Measurements from ENCODE around the gene TOB2. TPM values are rescaled to one million over a fixed set of nuclear protein-coding genes. Genes with fewer than 3 reads are reported as not detected.
A peak's percentile ranks its signal among the peaks of the same experiment; 100 is the strongest.

The TOB2 gene
- total RNA-seq, 1 donor from 2014 or later: 47.4 TPM

- no peak overlapping the region for H3K27ac Mint-ChIP-seq
- TF ChIP-seq CTCF (conservative IDR thresholded peaks at IDR 0.05): no peak
- H3K4me3 Mint-ChIP-seq: no peak overlapping the region
- H3K4me1 Mint-ChIP-seq (ENCODE audit: unreplicated experiment): no peaks in the 10 kb centered on the region
- H3K27me3 Mint-ChIP-seq: no peaks in the 10 kb centered on the region
- no peak for DNase-seq (ENCODE audit: extremely low spot score, unreplicated experiment)
- H3K36me3 Mint-ChIP-seq: peaks cover 10% of the 10 kb centered on the region
- H3K9me3 Mint-ChIP-seq: no peaks in the 10 kb centered on the region
Observed at GRCh38 chr22:41429232-41429950, 17.2 kb downstream of the TOB2 start.

- DNase-seq (ENCODE audit: extremely low spot score, unreplicated experiment): no peak
- H3K4me3 Mint-ChIP-seq: no peak overlapping the region
- H3K27ac Mint-ChIP-seq: peak overlapping the region; percentile 41
- no peak for TF ChIP-seq CTCF (conservative IDR thresholded peaks at IDR 0.05)
- no peaks in the 10 kb centered on the region for H3K9me3 Mint-ChIP-seq
- H3K36me3 Mint-ChIP-seq: peaks cover 10% of the 10 kb centered on the region
- no peaks in the 10 kb centered on the region for H3K27me3 Mint-ChIP-seq
- H3K4me1 Mint-ChIP-seq (ENCODE audit: unreplicated experiment): no peaks in the 10 kb centered on the region
Observed at GRCh38 chr22:41425660-41426365, 20.8 kb downstream of the TOB2 start.

- Mint-ChIP-seq H3K36me3 (no peaks in the 10 kb centered on the region), H3K4me1 (ENCODE audit: unreplicated experiment) (peaks cover 8% of the 10 kb centered on the region), H3K9me3 (no peaks in the 10 kb centered on the region), H3K27ac (no peak overlapping the region), H3K4me3 (no peak overlapping the region), H3K27me3 (no peaks in the 10 kb centered on the region)
- no peak for DNase-seq (ENCODE audit: extremely low spot score, unreplicated experiment)
- TF ChIP-seq CTCF (conservative IDR thresholded peaks at IDR 0.05): no peak
Observed at GRCh38 chr22:41418717-41419116, 27.9 kb downstream of the TOB2 start.

- Mint-ChIP-seq H3K27ac (no peak overlapping the region), H3K9me3 (no peaks in the 10 kb centered on the region), H3K4me1 (ENCODE audit: unreplicated experiment) (peaks cover 8% of the 10 kb centered on the region), H3K4me3 (no peak overlapping the region), H3K27me3 (no peaks in the 10 kb centered on the region), H3K36me3 (no peaks in the 10 kb centered on the region)
- no peak for DNase-seq (ENCODE audit: extremely low spot score, unreplicated experiment)
- TF ChIP-seq CTCF (conservative IDR thresholded peaks at IDR 0.05): no peak
Observed at GRCh38 chr22:41417622-41418390, 28.8 kb downstream of the TOB2 start.

GRCh38 chr22:41415554-41415953, 31.0 kb downstream of the TOB2 start:
- Mint-ChIP-seq H3K36me3 (no peaks in the 10 kb centered on the region), H3K9me3 (no peaks in the 10 kb centered on the region), H3K4me3 (peak overlapping the region; percentile 60), H3K27ac (peak overlapping the region; percentile 97), H3K4me1 (ENCODE audit: unreplicated experiment) (peaks cover 14% of the 10 kb centered on the region), H3K27me3 (no peaks in the 10 kb centered on the region)
- DNase-seq (ENCODE audit: extremely low spot score, unreplicated experiment): no peak
- TF ChIP-seq CTCF (conservative IDR thresholded peaks at IDR 0.05): no peak

Measured in type B pancreatic cell (in vitro differentiated cells).